Ovary (tissue), 10 donors: ENCODE results near the gene GNA12. TPM values are rescaled to one million over a fixed set of nuclear protein-coding genes. Genes with fewer than 3 reads are reported as not detected.

Experiments used
- DNase-seq, 5 donors: peaks; one replicate each; pipeline ENCODE4 v3.0.0-alpha.2; 2019 to 2020
- H3K27ac ChIP-seq, 2 donors: fragments of 200-600 bp; one replicate each; pipeline versions ENCODE4 v1.5.1 to v1.8.0; 2019 to 2022
- H3K27me3 ChIP-seq: fragments of 200-600 bp; one replicate; pipeline ENCODE4 v1.8.0; 2022
- H3K36me3 ChIP-seq: fragments of 200-600 bp; sonication (generic); one replicate; pipeline ENCODE4 v1.5.1; 2019
- H3K4me1 ChIP-seq: one replicate; pipeline ENCODE4 v1.8.1; 2013; ENCODE audit warnings: mild to moderate bottlenecking, moderate library complexity; ENCODE audit not compliant: insufficient read depth
- H3K4me3 ChIP-seq: fragments of 200-600 bp; sonication (generic); one replicate; pipeline ENCODE4 v1.5.1; 2017
- H3K9me3 ChIP-seq, 2 donors: fragments of 200-600 bp in 1 of 2; sonication (generic) in 1 of 2; one replicate each; pipeline versions ENCODE4 v1.5.1 to v1.8.1; 2013 to 2019; ENCODE audit warnings: mild to moderate bottlenecking in 1 of 2, moderate library complexity in 1 of 2
- EP300 ChIP-seq: sonication (generic); formaldehyde crosslinking; IDR thresholded peaks from one replicate; pipeline ENCODE4 v1.6.1; 2017; ENCODE audit warnings: antibody characterized with exemption
- POLR2A ChIP-seq: fragments of 450-650 bp; IDR thresholded peaks from one replicate; pipeline ENCODE4 v1.6.1; 2017; ENCODE audit warnings: antibody characterized with exemption, mild to moderate bottlenecking, moderate library complexity
- WGBS, 3 donors: extraction: QIAGEN DNeasy Blood & Tissue Kit in 1 of 3; methylation state at CpG; one replicate each; pipeline versions ENCODE4 v1.1.5 to v1.1.7; 2013 to 2017; 5-methylcytosine and 5-hydroxymethylcytosine counted together
- intact Hi-C, 4 donors: fragments of 100-400 bp; cut with DNase I; formaldehyde crosslinking; loops; one replicate each; pipeline versions ENCODE4 v1.11.0 to v1.15.1; 2022 to 2023
- long read RNA-seq, 3 donors: library from polyadenylated mRNA in 2 of 3; unstranded in 2 of 3; transcript quantifications; one replicate each; pipeline ENCODE4 v2.0.0 and lab custom pipeline, GENCODE V29; 2021 to 2026
- polyA plus RNA-seq, 2 donors: library from polyadenylated mRNA; stranded (reverse); fragments of 200-250 nt in 1 of 2; fragments of 350-450 nt in 1 of 2; fragmentation: Illumina TruSeq in 1 of 2; extraction: RNeasy Lipid Tissue Mini Kit (QIAGEN cat#74804) in 1 of 2; gene quantifications; one replicate each; pipeline ENCODE4 v1.2.3, GENCODE V29; 2013 to 2014
- total RNA-seq, 7 donors: library from RNA; depleted of rRNA in 2 of 7; stranded (reverse); fragments of >200 nt in 2 of 7; fragmentation: NEBNext Ultra II Directional in 3 of 7; extraction: Animal tissue kit (Norgen Biotek cat#: 25700) in 3 of 7; gene quantifications; one replicate each; pipeline versions ENCODE4 v1.1.0 to v1.2.4, GENCODE V29; 2016 to 2023
- TF ChIP-seq, protein P1 (sequence below), 3 donors: fragments of 450-650 bp in 2 of 3; fragments of 200-600 bp in 1 of 3; IDR thresholded peaks; one replicate each; pipeline versions ENCODE4 v1.5.1 to v1.8.0; 2016 to 2022; ENCODE audit warnings: antibody characterized with exemption in 3 of 3, mild to moderate bottlenecking in 1 of 3
- donor health status: DM: no; HTN: no; CAD: no; lungs with moderate emphysema.
- donor health status: DM: no; HTN: no; CAD: no.
- donor health status: Bipolar disorder and iron deficiency.
- donor health status: DM: yes; HTN: yes; CAD: no.
- donor health status: DM: no; HTN: no; CAD: no.
- donor health status: DM: yes; HTN: yes; CAD: no.

The GNA12 gene, protein sequence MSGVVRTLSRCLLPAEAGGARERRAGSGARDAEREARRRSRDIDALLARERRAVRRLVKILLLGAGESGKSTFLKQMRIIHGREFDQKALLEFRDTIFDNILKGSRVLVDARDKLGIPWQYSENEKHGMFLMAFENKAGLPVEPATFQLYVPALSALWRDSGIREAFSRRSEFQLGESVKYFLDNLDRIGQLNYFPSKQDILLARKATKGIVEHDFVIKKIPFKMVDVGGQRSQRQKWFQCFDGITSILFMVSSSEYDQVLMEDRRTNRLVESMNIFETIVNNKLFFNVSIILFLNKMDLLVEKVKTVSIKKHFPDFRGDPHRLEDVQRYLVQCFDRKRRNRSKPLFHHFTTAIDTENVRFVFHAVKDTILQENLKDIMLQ
- 10 to 100 TPM; 13.4 to 94.4 (median 70.1) TPM for total RNA-seq
- 10 to 100 TPM; 40.9 to 43.8 TPM for polyA plus RNA-seq
- long read RNA-seq, donor 1, full-length matches to known transcripts: 5 of 96 reads
- long read RNA-seq, donor 1, partial matches to known transcripts: 1 of 96 reads
- long read RNA-seq, donor 1, other reads (novel, unspliced or antisense): 90 of 96 reads
- long read RNA-seq, donor 2, full-length matches to known transcripts: 28 of 28 reads
- long read RNA-seq, donor 2, partial matches to known transcripts: 0 of 28 reads
- long read RNA-seq, donor 2, other reads (novel, unspliced or antisense): 0 of 28 reads
- long read RNA-seq, donor 3, full-length matches to known transcripts: 272 of 343 reads
- long read RNA-seq, donor 3, partial matches to known transcripts: 9 of 343 reads
- long read RNA-seq, donor 3, other reads (novel, unspliced or antisense): 62 of 343 reads

DNA sequence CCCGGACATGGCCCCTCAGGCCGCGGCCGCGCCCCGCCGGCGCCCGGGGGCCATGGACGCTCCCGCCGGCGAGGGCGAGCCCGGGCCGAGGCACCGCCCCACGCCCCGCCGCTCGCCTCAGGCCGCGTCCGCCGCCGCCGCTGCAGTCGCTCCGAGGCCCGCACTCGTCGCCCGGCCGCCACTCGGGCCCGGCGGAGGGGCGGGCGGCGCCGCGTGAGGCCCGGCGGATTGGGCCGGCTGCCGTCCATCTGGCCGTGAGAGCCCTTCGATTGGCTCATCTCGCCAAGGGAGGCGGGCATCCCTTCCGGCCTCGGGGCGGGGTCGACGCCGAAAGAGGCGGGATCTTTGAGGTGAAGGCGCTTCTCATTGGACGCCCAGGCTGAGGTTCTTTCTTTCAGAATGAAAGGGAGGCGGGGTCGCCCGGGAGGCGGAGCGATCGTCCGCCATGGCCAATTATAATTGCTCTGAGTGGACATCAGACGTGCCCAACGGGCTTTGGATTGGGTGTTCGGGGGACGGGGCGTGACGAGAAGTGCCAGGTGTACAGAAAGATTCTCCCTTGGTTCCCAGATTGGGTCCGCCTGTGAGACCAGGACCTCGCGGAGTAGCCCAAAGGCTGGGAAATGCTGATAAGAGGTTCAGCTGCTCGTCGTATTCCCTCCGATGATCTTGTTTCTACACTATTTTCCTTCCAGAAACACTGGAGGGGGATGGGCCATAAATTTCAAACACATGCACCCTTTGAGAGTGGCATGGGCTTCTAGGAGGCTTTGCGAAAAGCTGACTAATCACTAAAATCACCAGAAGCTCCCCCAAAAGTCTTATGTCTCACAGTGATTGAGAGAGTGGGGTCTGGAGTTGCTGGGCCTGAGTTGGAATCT is at the start of gene GNA12:
Gene GNA12, minus strand, starts transcription at position 156 of the 881 bp plus-strand sequence. Its CDS starts 147 bp downstream, at position 9.
- Histone ChIP-seq H3K27me3 (no peaks in the 10 kb centered on the region), H3K9me3 (no peaks in the 10 kb centered on the region), H3K36me3 (no peaks in the 10 kb centered on the region), H3K27ac (peak within 1 kb of the TSS; percentile 9 to 43), H3K4me1 (peaks cover 6% of the 10 kb centered on the region), H3K4me3 (peak within 1 kb of the TSS; percentile 60)
- intact Hi-C loops: loop anchor here in 2 of 4 donors (5.0 to 10.0 kb wide), 2 partner anchors 82 to 90 kb away; no protein-coding TSS in a partner anchor
- TF ChIP-seq, protein P1, sequence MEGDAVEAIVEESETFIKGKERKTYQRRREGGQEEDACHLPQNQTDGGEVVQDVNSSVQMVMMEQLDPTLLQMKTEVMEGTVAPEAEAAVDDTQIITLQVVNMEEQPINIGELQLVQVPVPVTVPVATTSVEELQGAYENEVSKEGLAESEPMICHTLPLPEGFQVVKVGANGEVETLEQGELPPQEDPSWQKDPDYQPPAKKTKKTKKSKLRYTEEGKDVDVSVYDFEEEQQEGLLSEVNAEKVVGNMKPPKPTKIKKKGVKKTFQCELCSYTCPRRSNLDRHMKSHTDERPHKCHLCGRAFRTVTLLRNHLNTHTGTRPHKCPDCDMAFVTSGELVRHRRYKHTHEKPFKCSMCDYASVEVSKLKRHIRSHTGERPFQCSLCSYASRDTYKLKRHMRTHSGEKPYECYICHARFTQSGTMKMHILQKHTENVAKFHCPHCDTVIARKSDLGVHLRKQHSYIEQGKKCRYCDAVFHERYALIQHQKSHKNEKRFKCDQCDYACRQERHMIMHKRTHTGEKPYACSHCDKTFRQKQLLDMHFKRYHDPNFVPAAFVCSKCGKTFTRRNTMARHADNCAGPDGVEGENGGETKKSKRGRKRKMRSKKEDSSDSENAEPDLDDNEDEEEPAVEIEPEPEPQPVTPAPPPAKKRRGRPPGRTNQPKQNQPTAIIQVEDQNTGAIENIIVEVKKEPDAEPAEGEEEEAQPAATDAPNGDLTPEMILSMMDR (IDR thresholded peaks at IDR 0.05): no peak
- no peak for TF ChIP-seq EP300
- no peak for TF ChIP-seq POLR2A
- 1 to 2% (median 1%) methylated on average over 48 to 79 of the region's 79 CpGs for WGBS, 3 donors
- peak; percentile 98 to 99 (median 99) for DNase-seq

DNA sequence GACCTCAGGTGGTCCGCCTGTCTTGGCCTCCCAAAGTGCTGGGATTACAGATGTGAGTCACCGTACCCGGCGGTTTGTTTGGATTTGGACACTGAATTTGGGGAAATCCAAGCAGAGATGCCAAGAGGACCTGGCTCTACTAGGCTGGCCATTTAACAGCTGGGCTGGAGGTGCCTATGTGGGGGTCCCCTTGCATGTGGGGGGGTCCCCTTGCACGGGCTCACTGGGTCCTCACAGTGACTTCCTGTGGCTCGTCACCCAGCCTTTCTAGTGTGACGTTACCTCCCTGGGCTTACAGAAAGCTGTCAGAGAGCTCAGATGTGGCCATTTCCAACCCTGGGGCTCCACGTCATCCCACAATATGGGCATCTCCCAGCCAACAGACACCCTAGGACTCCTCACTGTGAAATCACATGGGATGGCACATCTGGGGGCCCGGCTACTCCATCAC is 49.3 kb upstream of the GNA12 start:
- WGBS, 3 donors: 68 to 79% (median 76%) methylated on average over 9 of the region's 9 CpGs
- Histone ChIP-seq H3K4me1 (peaks cover 2% of the 10 kb centered on the region), H3K27me3 (no peaks in the 10 kb centered on the region), H3K9me3 (no peaks in the 10 kb centered on the region), H3K36me3 (no peaks in the 10 kb centered on the region), H3K27ac (no peak overlapping the region), H3K4me3 (no peak overlapping the region)
- TF ChIP-seq EP300 (no peak), POLR2A (no peak)
- TF ChIP-seq, protein P1 (IDR thresholded peaks at IDR 0.05): no peak
- intact Hi-C loops: loop anchor here in 1 of 4 donors (10.0 kb wide), 1 partner anchor 1001 kb away; no protein-coding TSS in a partner anchor
- DNase-seq: no peak

DNA sequence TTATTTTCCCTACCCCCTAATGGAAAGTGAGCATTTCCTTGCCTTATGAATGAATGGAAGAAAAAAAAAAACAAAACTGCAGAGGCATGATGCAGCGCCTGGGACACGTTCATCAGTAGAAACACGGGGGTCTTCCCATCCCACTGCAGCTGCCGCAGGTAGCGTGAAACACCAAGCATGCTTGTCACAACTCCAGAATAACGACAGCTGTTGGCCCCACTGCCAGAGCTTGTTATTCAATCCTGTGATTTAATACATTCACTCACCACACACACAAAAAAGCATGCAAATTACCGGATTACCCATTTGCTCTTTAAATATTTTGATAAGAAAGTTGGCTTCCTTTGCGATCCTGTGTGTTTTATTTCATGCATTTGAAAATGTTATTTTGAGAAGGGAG is 48.4 kb upstream of the GNA12 start:
- no peak overlapping the region for H3K4me3 ChIP-seq
- H3K27ac ChIP-seq: no peak overlapping the region
- no peaks in the 10 kb centered on the region for H3K27me3 ChIP-seq
- DNase-seq: no peak
- 6 to 19% (median 16%) methylated on average over 8 of the region's 8 CpGs for WGBS, 3 donors
- intact Hi-C loops: loop anchor here in 1 of 4 donors (10.0 kb wide), 1 partner anchor 1002 kb away; no protein-coding TSS in a partner anchor
- no peaks in the 10 kb centered on the region for H3K9me3 ChIP-seq
- TF ChIP-seq POLR2A (no peak), EP300 (no peak)
- TF ChIP-seq, protein P1 (IDR thresholded peaks at IDR 0.05): no peak
- H3K36me3 ChIP-seq: no peaks in the 10 kb centered on the region
- H3K4me1 ChIP-seq: peaks cover 2% of the 10 kb centered on the region

DNA sequence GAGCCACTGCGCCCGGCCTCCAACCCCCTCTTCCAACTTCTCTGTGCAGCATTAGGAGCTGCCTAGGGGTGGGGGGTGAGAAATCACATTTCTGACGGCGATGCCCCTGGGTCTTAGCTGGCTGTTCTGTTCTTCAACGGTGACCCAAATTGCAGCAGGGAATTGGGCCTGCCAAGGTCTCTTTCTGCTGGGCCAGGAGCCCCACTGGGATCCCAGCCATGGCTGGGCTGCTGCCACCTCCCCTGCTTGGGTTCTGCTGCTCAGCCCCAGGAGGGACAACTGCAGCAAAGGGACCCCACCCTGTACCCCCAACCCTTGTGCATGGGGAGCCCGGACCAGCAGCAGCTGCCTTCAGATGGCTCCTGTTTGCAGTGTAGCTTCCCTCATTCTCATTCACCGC is 43.7 kb upstream of the GNA12 start:
- Histone ChIP-seq H3K36me3 (no peaks in the 10 kb centered on the region), H3K4me3 (no peak overlapping the region), H3K4me1 (peaks cover under 1% of the 10 kb centered on the region), H3K9me3 (no peaks in the 10 kb centered on the region), H3K27me3 (no peaks in the 10 kb centered on the region), H3K27ac (no peak overlapping the region)
- WGBS, 3 donors: 58 to 71% (median 62%) methylated on average over 7 of the region's 7 CpGs
- no peak for DNase-seq
- TF ChIP-seq EP300: no peak
- TF ChIP-seq, protein P1 (IDR thresholded peaks at IDR 0.05): no peak
- no peak for TF ChIP-seq POLR2A
- intact Hi-C loops: loop anchor here in 1 of 4 donors (10.0 kb wide), 1 partner anchor 267 kb away; no protein-coding TSS in a partner anchor
